ENCODE data around the gene POLR2J2.
"Not testable (repeated sequence)": the region's sequence is repeated elsewhere in the genome, so short reads cannot be mapped to it uniquely, and the experiment has no call there.

Gene POLR2J2

GRCh38 chr7:102627271-102627904, 44.1 kb downstream of the POLR2J2 start:
- not testable (repeated sequence) for H3K4me1 ChIP-seq; H3K36me3 ChIP-seq (ENCODE audit: control insufficient read depth, insufficient read depth, low read length); H2AFZ ChIP-seq; H3K27me3 ChIP-seq (ENCODE audit: control insufficient read depth, insufficient read depth, low read length); H3K79me2 ChIP-seq; H3K27ac ChIP-seq; H3K9me3 ChIP-seq (ENCODE audit: control insufficient read depth, low read length); H3K4me2 ChIP-seq (ENCODE audit: low read length); H3K4me3 ChIP-seq (ENCODE audit: low read depth, low read length); H3K9ac ChIP-seq

GRCh38 chr7:102618122-102618521, 53.3 kb downstream of the POLR2J2 start:
- not testable (repeated sequence) for H3K36me3 ChIP-seq (ENCODE audit: control insufficient read depth, insufficient read depth, low read length); H3K4me2 ChIP-seq (ENCODE audit: low read length); H2AFZ ChIP-seq; H3K27ac ChIP-seq; H3K4me3 ChIP-seq (ENCODE audit: low read depth, low read length); H3K9me3 ChIP-seq (ENCODE audit: control insufficient read depth, low read length); H3K9ac ChIP-seq; H3K27me3 ChIP-seq (ENCODE audit: control insufficient read depth, insufficient read depth, low read length); H3K79me2 ChIP-seq; H3K4me1 ChIP-seq

- not testable (repeated sequence) for H3K79me2 ChIP-seq; H2AFZ ChIP-seq; H3K36me3 ChIP-seq (ENCODE audit: control insufficient read depth, insufficient read depth, low read length); H3K4me3 ChIP-seq (ENCODE audit: low read depth, low read length); H3K9ac ChIP-seq; H3K27ac ChIP-seq; H3K4me1 ChIP-seq; H3K9me3 ChIP-seq (ENCODE audit: control insufficient read depth, low read length); H3K27me3 ChIP-seq (ENCODE audit: control insufficient read depth, insufficient read depth, low read length); H3K4me2 ChIP-seq (ENCODE audit: low read length)
These were observed 54.8 kb downstream of the POLR2J2 start, which contains the start of gene RASA4 for GRCh38 chr7:102616507-102617125. TSS of gene RASA4 (minus strand) at chr7:102616756. CDS start at chr7:102616689, 67 bp downstream.

Measured in parathyroid adenoma (tissue), 2 donors.